Measurements from ENCODE around the gene ETV1.
"Not testable (repeated sequence)": the region's sequence is repeated elsewhere in the genome, so short reads cannot be mapped to it uniquely, and the experiment has no call there.

ETV1 gene

GRCh38 chr7:13933091-13933490 lies 56.4 kb downstream of the ETV1 start:
- no peak for DNase-seq (ENCODE audit: low read depth in 1 of 2, low spot score in 1 of 2)

GRCh38 chr7:13932131-13932530 lies 57.3 kb downstream of the ETV1 start:
- DNase-seq (ENCODE audit: low read depth in 1 of 2, low spot score in 1 of 2) = no peak

DNA sequence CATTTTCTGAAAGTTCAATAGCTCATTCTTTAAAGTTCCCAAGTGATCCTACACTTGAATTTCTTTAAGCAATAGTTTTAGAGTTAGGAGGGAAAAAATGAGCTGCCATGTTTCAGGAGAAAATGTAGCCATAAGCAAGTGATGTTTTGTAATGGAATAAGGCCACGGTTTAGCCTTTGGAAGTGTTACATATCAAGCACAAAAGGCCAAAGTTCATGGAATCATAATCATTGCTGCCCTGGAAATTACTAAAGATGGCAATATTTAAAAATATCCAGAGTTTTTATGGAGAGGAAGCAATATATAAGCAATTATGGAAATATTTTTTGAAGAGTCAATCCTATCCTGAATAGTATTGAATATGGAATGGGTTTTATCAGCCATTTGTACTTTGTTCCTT lies 68.4 kb downstream of the ETV1 start:
- no peak for DNase-seq (ENCODE audit: low read depth in 1 of 2, low spot score in 1 of 2)

GRCh38 chr7:13920053-13920697 lies 69.3 kb downstream of the ETV1 start:
- DNase-seq (ENCODE audit: low read depth in 1 of 2, low spot score in 1 of 2) = no peak

- not testable (repeated sequence) for DNase-seq (ENCODE audit: low read depth in 1 of 2, low spot score in 1 of 2)
Measured at GRCh38 chr7:13918333-13918732, 71.1 kb downstream of the ETV1 start.

GRCh38 chr7:13917103-13917502 lies 72.4 kb downstream of the ETV1 start:
- DNase-seq (ENCODE audit: low read depth in 1 of 2, low spot score in 1 of 2) = not testable (repeated sequence)

GRCh38 chr7:13915891-13916290 lies 73.6 kb downstream of the ETV1 start:
- DNase-seq (ENCODE audit: low read depth in 1 of 2, low spot score in 1 of 2) = no peak

DNA sequence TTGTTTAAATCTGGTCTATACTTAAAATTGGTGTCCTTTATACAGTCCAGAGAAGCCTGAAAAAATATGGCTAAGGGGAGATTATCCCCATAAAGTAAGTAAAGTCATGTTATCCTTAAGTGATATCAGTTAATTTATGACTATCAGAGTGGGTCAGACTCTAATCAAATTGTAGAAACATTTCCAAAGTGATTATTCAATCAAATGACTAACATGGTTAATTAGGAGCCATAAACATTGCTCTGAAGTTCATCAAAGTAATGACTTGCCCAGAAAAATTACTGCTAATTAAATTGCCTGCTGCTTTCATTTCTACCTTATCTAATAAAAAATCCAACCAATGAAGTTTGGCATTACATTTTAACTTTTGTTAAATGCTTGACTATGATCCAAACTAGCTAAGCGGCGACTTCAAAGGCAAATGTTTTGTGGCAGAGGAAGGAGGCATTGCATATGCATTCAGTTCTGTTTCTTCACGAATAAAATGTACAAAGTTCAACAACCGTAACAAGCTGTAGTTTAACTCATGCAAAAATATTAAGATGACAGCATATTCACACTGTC lies 76.7 kb downstream of the ETV1 start:
- DNase-seq (ENCODE audit: low read depth in 1 of 2, low spot score in 1 of 2) = no peak

DNA sequence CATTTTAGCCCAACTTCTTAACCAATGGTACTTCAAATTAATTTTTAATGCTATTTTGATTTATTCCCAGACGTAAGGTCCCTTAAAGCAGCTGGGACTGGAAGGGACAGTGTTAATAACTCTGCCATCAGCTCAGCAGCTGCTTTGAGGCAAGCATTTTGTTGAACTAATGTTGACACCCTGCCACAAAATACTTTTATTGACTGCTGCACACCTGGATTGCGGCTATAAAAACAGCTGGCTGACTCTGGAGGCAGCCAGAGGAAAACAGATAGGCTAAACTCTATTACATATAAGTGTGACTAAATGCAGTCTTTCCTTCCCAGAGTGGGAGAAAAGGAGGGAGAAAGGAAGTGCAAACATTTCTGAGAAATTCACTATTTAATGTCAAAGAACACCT lies 77.6 kb downstream of the ETV1 start:
- DNase-seq (ENCODE audit: low read depth in 1 of 2, low spot score in 1 of 2) = no peak

DNA sequence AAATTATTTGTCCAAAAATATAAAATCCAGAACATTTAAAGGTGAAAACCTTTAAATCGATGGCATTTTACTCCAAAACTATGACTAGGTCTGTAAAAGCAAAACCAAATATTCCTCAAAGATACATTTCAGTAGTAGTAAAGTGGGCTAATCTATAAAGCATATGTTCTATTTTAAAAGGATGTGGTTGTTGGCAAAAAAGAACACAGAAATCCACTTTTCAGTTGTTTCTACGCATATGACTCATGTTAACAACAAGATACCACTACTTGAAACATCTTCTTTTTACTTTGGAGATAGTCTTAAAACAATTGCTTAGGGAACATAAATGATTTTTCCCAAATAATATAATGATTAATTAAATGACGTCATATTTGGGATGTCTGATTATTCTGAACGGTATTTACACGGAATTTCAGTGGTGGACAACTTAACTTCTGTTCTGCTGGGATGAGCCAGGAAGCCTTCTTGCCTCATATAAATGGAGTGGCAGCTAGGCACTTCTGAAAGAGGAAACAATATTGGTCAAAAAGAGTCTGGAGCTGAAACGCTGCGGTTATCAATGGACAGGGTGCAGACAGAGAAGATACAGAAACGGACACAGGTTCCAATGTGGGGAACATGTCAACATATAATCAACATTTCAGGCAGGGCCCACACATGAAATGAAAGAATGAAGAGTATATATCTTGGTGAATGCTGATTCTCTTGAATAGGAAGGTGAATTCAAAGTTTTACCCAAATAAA lies 78.5 kb downstream of the ETV1 start:
- no peak for DNase-seq (ENCODE audit: low read depth in 1 of 2, low spot score in 1 of 2)

DNA sequence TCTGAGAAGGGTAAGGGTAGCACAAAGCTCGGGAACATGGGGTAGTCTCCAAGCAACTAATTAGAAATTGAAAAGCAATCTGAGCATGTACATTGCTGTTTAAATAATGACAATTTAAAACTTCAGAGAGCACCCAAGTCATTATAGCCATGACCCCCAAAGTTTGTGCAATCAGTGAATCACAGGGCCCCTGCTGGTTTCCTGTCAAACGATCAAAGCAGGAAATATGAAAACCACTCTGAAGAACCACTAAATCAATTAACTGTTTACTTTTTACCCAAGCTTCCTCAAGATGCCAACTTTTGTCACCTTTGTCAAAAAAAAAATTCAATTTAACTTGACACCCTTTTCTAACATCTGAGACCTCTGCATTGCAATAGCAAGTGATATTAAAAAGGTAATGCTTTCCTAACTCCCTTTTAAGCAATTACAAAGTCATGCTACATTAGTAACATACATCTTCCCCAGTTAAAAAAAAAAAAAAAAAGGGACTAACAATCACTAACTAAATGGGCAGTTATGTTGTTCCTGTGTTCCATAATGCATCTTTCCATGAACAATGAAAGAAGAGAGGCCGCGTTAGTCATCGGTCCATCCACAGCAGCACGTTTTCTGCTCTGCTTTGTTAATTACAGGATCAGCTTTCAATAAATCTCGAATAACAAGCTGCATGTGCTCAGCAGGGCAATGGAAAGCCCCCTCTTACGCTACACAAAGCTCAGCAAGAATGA lies 80.6 kb downstream of the ETV1 start:
- DNase-seq (ENCODE audit: low read depth in 1 of 2, low spot score in 1 of 2) = no peak

- DNase-seq (ENCODE audit: low read depth in 1 of 2, low spot score in 1 of 2) = no peak
Measured at GRCh38 chr7:13907831-13908230, 81.6 kb downstream of the ETV1 start.

DNA sequence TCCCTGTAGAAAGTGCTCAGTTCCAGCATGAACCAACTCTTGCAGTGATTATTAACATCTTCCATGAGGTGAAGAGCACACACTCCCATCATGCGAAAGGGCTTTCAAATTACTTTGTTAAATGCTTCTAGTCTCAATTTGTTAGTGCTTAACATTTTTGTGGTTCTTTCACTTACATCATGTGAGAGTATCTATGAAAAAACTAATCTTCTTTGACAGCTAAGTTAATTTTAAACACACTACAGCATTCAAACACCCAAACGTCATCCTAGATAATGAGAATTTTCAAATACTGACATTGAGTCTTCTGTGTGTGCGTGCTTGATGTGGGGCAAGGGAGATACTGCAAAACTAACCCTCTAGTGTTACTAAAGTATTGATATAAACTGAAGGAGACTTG lies 84.8 kb downstream of the ETV1 start:
- DNase-seq (ENCODE audit: low read depth in 1 of 2, low spot score in 1 of 2) = no peak

DNA sequence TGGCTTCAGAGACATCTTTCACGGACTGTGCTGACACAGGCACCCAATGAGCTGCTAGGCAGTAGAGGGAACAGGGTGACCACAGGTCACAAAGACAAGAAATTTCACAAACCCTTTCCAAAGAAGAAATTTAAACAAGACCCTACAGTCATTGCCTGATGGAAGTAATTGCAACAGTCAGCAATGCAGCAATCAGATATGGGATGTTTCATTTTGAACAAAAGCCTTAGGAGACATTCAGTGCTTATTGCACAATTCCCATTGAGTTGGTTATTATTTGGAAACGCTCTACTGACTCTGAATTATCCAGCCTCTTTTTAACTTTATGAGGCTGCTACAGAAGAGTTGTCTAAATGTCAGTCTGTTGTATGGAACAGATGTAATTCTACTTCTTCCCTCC lies 85.5 kb downstream of the ETV1 start:
- no peak for DNase-seq (ENCODE audit: low read depth in 1 of 2, low spot score in 1 of 2)

- no peak for DNase-seq (ENCODE audit: low read depth in 1 of 2, low spot score in 1 of 2)
Measured at GRCh38 chr7:13901577-13901976, 87.9 kb downstream of the ETV1 start.

- no peak for DNase-seq (ENCODE audit: low read depth in 1 of 2, low spot score in 1 of 2)
Measured at GRCh38 chr7:13898957-13899670, 90.4 kb downstream of the ETV1 start.

DNA sequence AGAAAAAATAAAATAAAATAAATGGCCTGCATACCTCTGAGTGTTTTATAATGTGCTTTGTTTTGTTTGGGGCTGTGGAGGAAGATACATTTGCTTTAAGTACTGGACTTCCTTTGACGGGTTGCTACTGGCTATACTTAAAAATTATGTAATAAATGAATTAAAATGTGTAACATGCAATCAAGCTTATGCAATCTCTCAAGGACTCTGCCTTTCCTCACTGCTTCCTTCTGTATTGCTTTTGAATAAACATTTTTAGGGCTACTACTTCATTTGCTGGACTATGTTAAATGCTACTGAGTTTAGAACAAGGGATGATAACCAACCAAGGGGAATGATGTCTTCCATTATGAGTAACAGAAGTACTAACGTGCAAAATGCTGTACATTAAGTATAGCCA lies 91.6 kb downstream of the ETV1 start:
- DNase-seq (ENCODE audit: low read depth in 1 of 2, low spot score in 1 of 2) = no peak

- DNase-seq (ENCODE audit: low read depth in 1 of 2, low spot score in 1 of 2) = no peak
Measured at GRCh38 chr7:13894954-13895353, 94.5 kb downstream of the ETV1 start.

- DNase-seq (ENCODE audit: low read depth in 1 of 2, low spot score in 1 of 2) = no peak
Measured at GRCh38 chr7:13894377-13894776, 95.1 kb downstream of the ETV1 start.

DNA sequence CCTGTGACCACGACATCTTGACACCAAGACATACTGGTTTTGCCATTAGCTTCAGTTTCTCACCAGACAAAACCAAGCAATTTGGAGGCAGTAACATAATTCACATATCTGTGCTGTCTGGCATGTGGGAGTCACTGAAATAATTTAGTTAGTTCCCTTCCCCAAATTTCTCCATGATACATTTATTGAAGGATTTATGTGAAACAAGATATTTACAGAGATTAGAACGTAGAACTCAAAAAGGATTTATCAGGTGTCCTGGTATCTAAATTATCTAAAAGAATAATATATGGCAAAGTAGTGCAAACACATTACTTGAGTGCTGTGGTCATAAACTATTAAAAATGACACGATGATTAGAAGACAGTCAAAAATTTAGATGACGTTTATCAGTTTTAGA lies 98.7 kb downstream of the ETV1 start:
- no peak for DNase-seq (ENCODE audit: low read depth in 1 of 2, low spot score in 1 of 2)

DNA sequence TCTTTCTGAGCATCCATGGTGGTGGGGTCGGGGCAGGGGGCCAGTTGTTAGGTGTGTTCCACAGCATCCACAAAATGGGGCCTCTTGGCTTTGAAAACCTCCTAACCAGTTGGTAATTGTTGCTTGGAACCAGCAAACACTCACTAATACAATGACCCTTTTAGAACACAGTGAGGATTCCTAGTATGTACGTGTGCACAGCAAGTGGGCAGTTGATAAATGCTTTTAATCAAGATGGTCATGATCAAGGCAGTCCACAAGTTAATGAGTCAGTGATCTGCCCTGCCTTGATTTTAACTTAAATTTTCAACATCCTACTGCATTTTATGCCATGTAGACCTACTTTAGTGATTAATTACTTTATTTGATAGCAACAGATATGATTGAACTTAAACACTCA lies 103.1 kb downstream of the ETV1 start:
- DNase-seq (ENCODE audit: low read depth in 1 of 2, low spot score in 1 of 2) = no peak
